HPDE6-E6E7 (cell line): ENCODE data around the gene AVP.

Experiments
- DNase-seq: peaks from one replicate; pipeline ENCODE4 v3.0.0; 2011; ENCODE audit warnings: missing footprints; ENCODE audit errors: extremely low spot score

AVP gene

GRCh38 chr20:3047486-3048419 lies 36.8 kb downstream of the AVP start:
- DNase-seq, result no peak

DNA sequence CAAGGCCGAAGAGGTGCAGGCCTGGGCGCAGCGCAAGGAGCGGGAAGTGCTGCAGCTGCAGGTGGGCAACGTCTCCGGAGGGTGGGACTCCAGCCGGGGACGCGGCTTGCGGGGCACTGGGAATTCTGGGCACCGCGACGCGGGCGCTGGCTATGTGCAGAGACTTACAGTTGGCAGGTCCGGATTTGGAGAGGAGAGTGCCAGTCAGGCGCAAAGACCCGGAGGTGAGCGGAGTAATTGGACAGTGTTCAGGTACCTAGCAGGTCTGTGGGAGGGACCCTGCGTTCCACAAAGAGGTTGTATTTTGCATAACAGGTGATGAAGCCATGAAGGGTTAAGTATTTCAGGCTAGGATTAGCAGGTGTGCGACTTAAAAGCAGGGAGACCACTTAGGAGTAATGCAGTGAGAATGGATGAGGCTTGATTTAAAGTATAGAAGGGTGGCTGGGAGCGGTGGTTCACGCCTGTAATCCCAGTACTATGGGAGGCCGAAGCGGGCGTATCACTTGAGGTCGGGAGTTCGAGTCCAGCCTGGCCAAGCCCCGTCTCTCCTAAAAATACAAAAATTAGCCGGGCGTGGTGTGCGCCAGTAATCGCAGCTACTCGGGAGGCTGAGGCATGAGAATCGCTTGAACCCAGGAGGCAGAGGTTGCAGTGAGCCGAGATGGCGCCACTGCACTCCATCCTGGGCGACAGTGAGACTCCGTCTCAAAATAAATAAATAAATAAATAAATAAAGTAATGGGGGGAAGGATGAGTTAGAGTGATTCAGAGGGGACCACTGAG lies 37.7 kb downstream of the AVP start:
- peak; percentile 58 for DNase-seq

DNA sequence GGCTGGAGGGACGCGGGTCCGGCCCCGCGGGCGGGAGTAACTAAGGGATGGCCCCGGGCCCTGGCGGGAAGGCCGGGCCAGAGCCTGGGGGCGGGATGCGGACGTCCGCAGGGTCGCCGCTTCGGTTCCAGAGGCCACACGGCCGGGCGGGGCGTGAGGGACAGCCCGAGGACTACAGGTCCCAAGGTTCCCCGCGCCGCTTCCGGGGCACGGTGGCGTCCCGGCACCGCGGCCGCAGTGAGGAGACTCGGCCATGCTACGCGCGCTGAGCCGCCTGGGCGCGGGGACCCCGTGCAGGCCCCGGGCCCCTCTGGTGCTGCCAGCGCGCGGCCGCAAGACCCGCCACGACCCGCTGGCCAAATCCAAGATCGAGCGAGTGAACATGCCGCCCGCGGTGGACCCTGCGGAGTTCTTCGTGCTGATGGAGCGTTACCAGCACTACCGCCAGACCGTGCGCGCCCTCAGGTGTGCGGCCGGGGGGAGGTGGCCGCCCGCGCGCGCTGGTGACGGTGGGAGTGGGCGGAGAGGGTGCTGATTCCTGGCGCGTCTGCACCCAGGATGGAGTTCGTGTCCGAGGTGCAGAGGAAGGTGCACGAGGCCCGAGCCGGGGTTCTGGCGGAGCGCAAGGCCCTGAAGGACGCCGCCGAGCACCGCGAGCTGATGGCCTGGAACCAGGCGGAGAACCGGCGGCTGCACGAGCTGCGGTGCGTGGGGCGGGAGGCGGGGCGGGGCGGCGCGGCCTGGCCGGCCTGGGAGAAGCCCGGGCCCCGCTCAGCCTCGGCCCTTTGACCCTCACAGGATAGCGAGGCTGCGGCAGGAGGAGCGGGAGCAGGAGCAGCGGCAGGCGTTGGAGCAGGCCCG lies 38.5 kb downstream of the AVP start, which contains the start of gene MRPS26:
Gene MRPS26 (plus strand): TSS at position 237 of the 861 bp plus-strand sequence. CDS start 17 bp downstream, at position 254.
- peak; percentile 94 for DNase-seq

DNA sequence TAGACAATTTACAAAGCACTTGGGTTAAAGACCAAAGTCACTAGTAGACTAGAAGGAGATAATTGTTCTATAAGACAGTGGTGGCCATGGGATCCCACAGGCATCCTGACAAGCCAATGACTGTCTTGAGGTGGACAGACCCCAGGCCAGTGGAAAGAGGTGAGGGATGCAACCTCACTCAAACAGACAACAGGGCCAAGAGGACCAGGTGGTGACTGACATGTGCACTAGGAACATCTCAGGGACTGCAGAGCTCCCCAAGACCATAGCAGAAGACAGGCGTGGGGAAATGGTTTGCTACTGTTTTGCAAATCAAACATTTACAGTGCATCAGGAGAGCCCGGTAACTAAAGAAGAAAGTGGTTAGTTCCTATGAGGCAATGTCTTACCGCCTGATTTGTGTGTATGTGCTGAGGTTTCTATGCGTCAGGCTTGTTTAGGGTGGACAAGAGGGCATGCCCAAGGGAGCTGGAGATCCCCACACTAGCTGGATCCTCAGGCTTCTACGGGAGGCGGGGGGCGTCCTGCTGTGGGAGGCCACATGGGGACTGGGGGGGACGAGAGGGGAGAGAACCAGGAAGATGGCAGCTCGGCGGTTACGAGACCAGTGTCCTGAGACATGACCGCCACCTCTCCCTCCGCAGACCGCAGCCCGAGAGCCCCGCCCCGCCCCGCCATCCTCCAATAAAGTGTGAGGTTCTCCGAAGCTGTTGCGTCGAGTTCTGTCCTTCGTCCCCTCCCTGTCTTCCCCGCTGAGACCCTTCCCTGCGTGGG lies 39.3 kb downstream of the AVP start:
- DNase-seq, result peak; percentile 88

DNA sequence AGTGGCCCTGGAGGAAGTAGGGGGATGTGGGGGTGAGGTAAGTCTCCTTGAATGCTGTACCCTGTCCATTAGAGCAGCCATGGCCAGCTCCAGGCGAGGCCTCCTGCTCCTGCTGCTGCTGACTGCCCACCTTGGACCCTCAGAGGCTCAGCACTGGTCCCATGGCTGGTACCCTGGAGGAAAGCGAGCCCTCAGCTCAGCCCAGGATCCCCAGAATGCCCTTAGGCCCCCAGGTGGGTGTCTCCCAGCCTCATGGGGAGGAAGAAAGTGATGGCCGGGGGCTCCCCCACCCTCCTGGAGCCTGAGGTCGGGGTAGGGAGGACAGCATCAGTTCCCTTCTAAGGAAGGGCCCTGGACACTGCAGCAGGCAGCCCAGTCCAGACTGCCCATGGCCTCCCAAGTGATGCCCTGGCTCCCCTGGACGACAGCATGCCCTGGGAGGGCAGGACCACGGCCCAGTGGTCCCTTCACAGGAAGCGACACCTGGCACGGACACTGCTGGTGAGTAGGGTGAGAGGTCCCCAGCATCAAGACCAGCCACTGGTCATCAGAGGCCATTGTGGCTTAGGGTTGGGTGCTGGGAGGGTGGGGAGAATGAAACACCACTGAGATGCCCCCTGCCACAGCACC lies 40.1 kb downstream of the AVP start:
- no peak for DNase-seq

GRCh38 chr20:3043322-3043721 lies 41.2 kb downstream of the AVP start, which contains the start of gene GNRH2:
TSS of gene GNRH2 (plus strand) at chr20:3043622. CDS start at chr20:3044415, 793 bp downstream.
- no peak for DNase-seq

DNA sequence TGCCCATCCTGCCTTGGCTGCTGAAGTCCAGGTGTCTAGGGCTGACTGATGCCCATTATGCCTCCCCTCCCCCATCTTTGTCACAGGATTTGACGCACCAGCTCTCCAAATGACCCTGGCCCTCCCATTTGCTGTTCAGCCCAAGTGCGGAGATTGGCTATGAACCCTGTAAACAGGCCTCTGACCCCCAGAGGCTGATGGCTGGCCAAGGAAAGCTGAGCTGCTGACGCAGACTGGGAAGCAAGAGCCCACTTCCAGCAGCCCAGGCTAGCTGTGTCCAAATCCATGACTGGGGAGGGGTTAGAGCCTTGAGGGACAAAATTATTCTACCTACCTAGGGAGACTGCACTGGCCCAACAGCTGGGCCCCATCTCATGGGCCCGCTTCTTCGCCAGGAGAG lies 41.9 kb downstream of the AVP start:
- DNase-seq, result no peak

DNA sequence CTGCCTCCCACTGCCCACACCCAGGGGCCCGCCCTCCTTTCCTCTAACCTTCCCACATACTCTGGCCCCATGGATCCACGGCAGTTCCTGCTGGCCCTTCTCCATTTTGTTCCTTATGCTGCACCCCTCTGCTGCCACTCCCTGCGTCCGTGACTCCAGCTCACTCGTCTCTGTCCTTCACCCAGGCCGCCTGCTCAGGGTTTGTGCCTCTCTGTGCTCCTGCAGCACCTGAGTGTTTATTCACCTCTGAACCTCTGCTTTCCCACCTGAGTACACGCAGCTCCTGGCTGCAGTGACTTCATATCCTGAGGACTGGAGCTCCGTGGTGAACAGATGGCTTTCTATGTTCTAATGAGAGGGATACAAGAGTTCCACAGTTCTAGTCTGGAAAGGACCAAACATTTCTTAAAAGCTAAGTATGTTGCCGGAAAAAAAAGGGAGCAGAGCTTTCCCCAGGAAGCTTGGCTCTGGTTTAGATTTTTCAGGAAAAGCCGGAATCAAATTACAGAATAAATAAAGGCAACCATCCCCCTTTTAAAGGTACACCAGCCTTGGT lies 42.6 kb downstream of the AVP start:
- DNase-seq, result no peak

DNA sequence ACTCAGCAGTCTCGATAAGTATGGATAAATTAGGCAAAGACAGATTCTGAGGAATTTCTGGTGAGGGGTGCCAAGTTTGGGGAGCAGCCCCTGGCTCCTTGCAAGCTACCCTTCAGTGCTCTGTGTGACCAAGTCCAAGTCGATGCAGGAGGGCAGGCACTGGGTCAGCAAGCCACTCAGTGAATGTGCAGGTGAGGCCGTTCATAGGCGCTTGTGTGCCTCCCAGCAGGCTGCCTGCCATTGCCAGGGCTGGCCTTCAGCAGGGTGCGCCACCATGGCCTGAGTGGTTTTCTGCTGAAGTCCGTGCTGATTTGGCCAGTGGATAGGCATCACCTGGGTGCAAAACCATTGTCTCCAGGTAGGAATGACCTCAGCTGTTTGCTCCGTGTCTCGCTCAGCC lies 44.4 kb downstream of the AVP start:
- no peak for DNase-seq

DNA sequence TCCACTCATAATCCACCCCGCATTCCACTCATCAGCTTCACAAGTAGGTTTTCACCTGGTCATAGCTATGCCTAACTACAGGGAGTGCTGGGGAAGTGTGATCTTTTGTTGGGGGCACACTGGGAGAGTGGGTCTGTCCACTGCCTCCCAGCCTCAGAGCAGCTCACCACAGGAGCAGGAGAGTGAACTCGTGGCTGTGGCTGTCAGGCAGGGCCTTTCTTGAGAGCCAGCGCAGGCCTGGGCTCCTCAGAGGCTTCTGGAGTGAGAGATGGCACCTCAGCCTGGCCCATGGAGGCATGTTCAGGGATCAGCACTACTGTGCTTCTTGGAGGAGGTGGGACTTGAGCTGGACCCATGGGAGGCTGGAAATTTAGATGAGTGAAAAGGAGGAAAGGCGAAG lies 45.1 kb downstream of the AVP start:
- no peak for DNase-seq

DNA sequence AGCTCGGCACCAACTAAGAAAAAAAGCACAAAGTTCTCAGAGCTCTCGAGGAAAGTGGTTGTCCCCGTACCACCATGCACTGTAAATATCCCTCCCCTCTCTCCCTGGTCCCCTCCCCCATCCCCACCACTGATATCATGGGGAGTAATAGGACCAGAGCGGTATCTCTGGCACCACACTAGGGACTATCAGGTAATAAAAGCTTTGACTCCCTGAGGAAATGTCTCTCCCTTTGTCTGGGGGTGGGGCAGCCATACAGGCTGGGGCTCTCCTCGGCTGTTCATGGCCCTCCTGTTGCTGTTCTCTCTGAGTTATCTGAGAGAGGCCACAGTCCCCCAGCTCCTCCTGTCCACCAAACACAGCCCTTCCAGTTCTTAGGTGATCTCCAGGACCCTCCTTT lies 46.1 kb downstream of the AVP start:
- no peak for DNase-seq

- DNase-seq, result no peak
Measured at GRCh38 chr20:3037654-3038053, 46.9 kb downstream of the AVP start.

DNA sequence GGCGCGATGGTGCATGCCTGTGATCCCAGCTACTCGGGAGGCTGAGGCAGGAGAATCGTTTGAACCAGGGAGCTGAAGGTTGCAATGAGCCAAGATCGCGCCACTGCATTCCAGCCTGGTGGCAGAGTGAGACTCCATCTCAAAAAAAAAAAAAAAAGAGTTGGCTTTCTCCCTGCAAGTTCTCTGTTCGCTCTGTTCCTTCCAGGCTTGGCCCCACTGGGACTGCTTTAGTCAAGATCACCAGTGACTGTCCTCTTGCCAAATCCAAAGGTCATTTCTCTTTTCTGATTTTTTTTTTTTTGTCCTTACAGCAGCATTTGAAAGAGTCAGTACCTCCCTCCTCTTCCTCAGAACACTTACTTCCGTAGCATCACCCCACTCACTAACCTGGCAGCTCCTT lies 51.9 kb downstream of the AVP start:
- no peak for DNase-seq
